HCT116 (cell line): ENCODE measurements around the gene SEBOX. TPM values are rescaled to one million over a fixed set of nuclear protein-coding genes. Genes with fewer than 3 reads are reported as not detected.

Experiments
- ATAC-seq: fragments of 200-7000 bp; cut with Tn5 transposase; 2 replicates; pipeline ENCODE4 v1.9.1; 2020; ENCODE audit warnings: mild to moderate bottlenecking, moderate library complexity
- BruUV-seq: library from RNA; stranded (reverse); fragments of 400-500 nt; replicated peaks from 2 replicates; lab custom pipeline; 2021; lab: Mats Ljungman, UMichigan
- CTCF ChIA-PET: fragments of 300-600 bp; sonication (Branson Sonifier 250); formaldehyde crosslinking; loops from one replicate; lab custom pipeline; 2021; ENCODE audit warnings: antibody characterized with exemption; lab: Charles Lee
- POLR2A ChIA-PET: fragments of 300-600, 350-600 bp; sonication (Branson Sonifier 250); formaldehyde crosslinking; loops from one replicate; lab custom pipeline; 2021; ENCODE audit warnings: antibody characterized with exemption; lab: Charles Lee
- RAD21 ChIA-PET, 2 experiments: fragments of 300-600 bp; sonication (Branson Sonifier 250); formaldehyde crosslinking; loops; one replicate each; lab custom pipeline; 2023; ENCODE audit warnings: low total read pairs in 2 of 2; ENCODE audit not compliant: uncharacterized antibody in 2 of 2, unreplicated experiment in 2 of 2, low non-redundant PET in 1 of 2; lab: Charles Lee
- DNase-seq: peaks from one replicate; pipeline ENCODE4 v3.0.0-alpha.2; 2010; ENCODE audit warnings: low read depth, low spot score
- H2AFZ ChIP-seq: fragments of 200-600 bp; shearing (Covaris generic), sonication (generic); 2 replicates; pipeline ENCODE4 v1.6.1; 2017; ENCODE audit warnings: low read depth, mixed run types, mixed read lengths, antibody characterized with exemption, low read length; ENCODE audit not compliant: poor library complexity, severe bottlenecking
- H3K27ac ChIP-seq: 2 replicates; pipeline ENCODE4 v1.5.1; 2012; ENCODE audit warnings: low read depth, low read length
- H3K27me3 ChIP-seq: fragments of 200-600 bp; sonication (generic); 2 replicates; pipeline ENCODE4 v1.6.1; 2016; ENCODE audit warnings: mixed run types, low read length, mixed read lengths; ENCODE audit not compliant: insufficient read depth
- H3K36me3 ChIP-seq, 2 experiments: fragments of 200-500 bp in 1 of 2; fragments of 200-600 bp in 1 of 2; sonication (Bioruptor generic) in 1 of 2; sonication (generic) in 1 of 2; 2 replicates each; pipeline versions ENCODE4 v1.5.1 to v1.6.1; 2014 to 2016; ENCODE audit warnings: low read length in 2 of 2, inconsistent platforms in 1 of 2, mixed read lengths in 1 of 2, mixed run types in 1 of 2; ENCODE audit not compliant: insufficient read depth in 2 of 2, control insufficient read depth in 1 of 2
- H3K4me1 ChIP-seq, 2 experiments: fragments of 200-600 bp in 1 of 2; sonication (generic) in 1 of 2; 2 replicates each; pipeline versions ENCODE4 v1.5.1 to v1.6.1; 2012 to 2017; ENCODE audit warnings: low read length in 2 of 2, inconsistent platforms in 1 of 2, mild to moderate bottlenecking in 1 of 2, mixed read lengths in 1 of 2, mixed run types in 1 of 2, moderate library complexity in 1 of 2; ENCODE audit not compliant: insufficient read depth in 2 of 2, control insufficient read depth in 1 of 2
- H3K4me2 ChIP-seq: fragments of 200-600 bp; sonication (generic); 2 replicates; pipeline ENCODE4 v1.6.1; 2017; ENCODE audit warnings: mixed run types, low read length, mixed read lengths
- H3K4me3 ChIP-seq, 2 experiments: fragments of 200-600 bp in 1 of 2; sonication (generic) in 1 of 2; replicated peaks in 1 of 2; 2 replicates each; pipeline ENCODE4 v1.5.1; 2011 to 2016; ENCODE audit warnings: low read length in 2 of 2, control low read depth in 1 of 2, low read depth in 1 of 2, mild to moderate bottlenecking in 1 of 2, mixed read lengths in 1 of 2, mixed run types in 1 of 2
- H3K79me2 ChIP-seq: fragments of 200-600 bp; sonication (generic); 2 replicates; pipeline ENCODE4 v1.6.1; 2017; ENCODE audit warnings: mild to moderate bottlenecking, mixed run types, low read length, moderate library complexity, mixed read lengths; ENCODE audit not compliant: insufficient read depth
- H3K9ac ChIP-seq: fragments of 200-600 bp; sonication (generic); 2 replicates; pipeline ENCODE4 v1.6.1; 2016; ENCODE audit warnings: low read length, mixed read lengths
- H3K9me2 ChIP-seq: fragments of 200-600 bp; sonication (generic), shearing (Covaris generic); 2 replicates; pipeline ENCODE4 v1.6.1; 2017; ENCODE audit warnings: mixed run types, mild to moderate bottlenecking, moderate library complexity; ENCODE audit not compliant: insufficient read depth
- H3K9me3 ChIP-seq, 2 experiments: fragments of 200-500 bp in 1 of 2; fragments of 200-600 bp in 1 of 2; sonication (Bioruptor generic) in 1 of 2; sonication (generic) in 1 of 2; 2 replicates each; pipeline ENCODE4 v1.6.1; 2014 to 2017; ENCODE audit warnings: low read length in 2 of 2, mixed read lengths in 2 of 2, inconsistent platforms in 1 of 2, low read depth in 1 of 2, mild to moderate bottlenecking in 1 of 2, mixed run types in 1 of 2, moderate library complexity in 1 of 2; ENCODE audit not compliant: control insufficient read depth in 1 of 2, insufficient read depth in 1 of 2
- H4K20me1 ChIP-seq: fragments of 200-600 bp; sonication (generic), shearing (Covaris generic); 2 replicates; pipeline ENCODE4 v1.6.1; 2017; ENCODE audit warnings: mixed run types, mild to moderate bottlenecking, moderate library complexity; ENCODE audit not compliant: insufficient read depth
- EZH2phosphoT487 ChIP-seq: fragments of 200-600 bp; IDR thresholded peaks from 2 replicates; pipeline ENCODE4 v1.6.1; 2018; ENCODE audit warnings: antibody characterized with exemption, borderline replicate concordance
- SP1 ChIP-seq: IDR thresholded peaks from 2 replicates; pipeline ENCODE4 v1.6.1; 2012; ENCODE audit warnings: low read depth
- ZBTB33 ChIP-seq: IDR thresholded peaks from 2 replicates; pipeline ENCODE4 v1.6.1; 2011; ENCODE audit warnings: mild to moderate bottlenecking, low read length, moderate library complexity; ENCODE audit not compliant: insufficient replicate concordance; ENCODE audit errors: extremely low read depth
- intact Hi-C: fragments of 100-400 bp; cut with micrococcal nuclease; formaldehyde crosslinking; loops from 2 replicates; pipeline ENCODE4 v1.10.0; 2022
- total RNA-seq: library from RNA; stranded (reverse); gene quantifications from one replicate; pipeline ENCODE4 v1.2.1, GENCODE V29; 2021; ENCODE audit not compliant: unreplicated experiment
- TF ChIP-seq, protein P1 (sequence below), 3 experiments: fragments of 200-600 bp in 1 of 3; sonication (generic) in 1 of 3; IDR thresholded peaks in 2 of 3; conservative IDR thresholded peaks in 1 of 3; 2 replicates each; pipeline ENCODE4 v1.5.1; 2012 to 2017; ENCODE audit warnings: low read depth in 2 of 3, low read length in 2 of 3, antibody characterized with exemption in 1 of 3, borderline replicate concordance in 1 of 3, control low read depth in 1 of 3, mild to moderate bottlenecking in 1 of 3, mixed read lengths in 1 of 3, mixed run types in 1 of 3, moderate library complexity in 1 of 3; ENCODE audit not compliant: insufficient read depth in 1 of 3

Gene SEBOX
- total RNA-seq, 1 experiment from 2014 or later = not detected

DNA sequence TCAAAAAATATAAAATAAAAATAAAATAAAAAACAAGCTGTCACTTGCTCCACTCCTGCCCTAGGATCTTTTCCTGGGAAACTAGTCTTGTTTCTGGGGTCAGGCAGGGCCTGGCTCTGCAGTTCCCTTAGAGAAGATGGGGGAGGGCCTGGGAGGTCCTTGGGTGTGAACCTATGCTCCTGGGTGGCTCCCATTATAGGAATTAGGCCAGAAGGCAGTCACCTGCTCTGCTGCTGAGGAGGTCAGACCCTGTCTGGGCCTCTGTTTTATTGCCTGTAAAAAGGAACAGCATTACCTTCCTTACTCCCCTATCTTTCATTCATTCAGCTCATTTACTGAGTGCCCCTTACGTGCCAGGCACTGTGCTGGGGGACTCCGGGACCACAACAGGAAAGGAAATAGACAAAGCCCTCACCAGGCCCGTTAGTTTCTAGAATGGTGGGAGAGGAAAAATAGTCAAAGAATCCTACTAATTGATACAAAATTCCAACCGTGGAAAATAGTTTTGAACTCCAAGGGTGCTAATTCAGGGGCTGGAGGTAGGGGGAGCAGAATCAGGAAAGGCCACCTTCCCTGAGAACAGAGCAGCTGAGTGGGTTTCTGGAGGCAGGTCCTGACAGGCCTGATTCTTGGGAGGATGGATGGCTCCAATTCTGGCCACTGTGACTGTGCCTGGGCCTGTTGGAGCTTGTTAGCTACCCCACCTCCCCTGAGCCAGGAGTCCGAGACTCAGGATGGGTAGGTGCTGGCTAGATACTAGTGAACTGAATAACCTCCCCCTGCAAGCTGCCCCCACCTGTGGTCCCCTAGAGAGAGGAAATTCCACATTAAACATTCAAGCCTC is 42.4 kb upstream of the SEBOX start:
- intact Hi-C loops = no loop called here

More for the DNA sequence above, 42.4 kb upstream of the SEBOX start:
- Histone ChIP-seq H3K4me3 (no peak overlapping the region), H3K4me2 (0 out of 2 replicates have a peak overlapping the region, but pooled peaks have one; percentile 7), H4K20me1 (no peaks in the 10 kb centered on the region), H2AFZ (no peak overlapping the region), H3K36me3 (peaks cover 10 to 11% of the 10 kb centered on the region in 2 experiments; a peak in 2 of 4 replicates), H3K27me3 (no peaks in the 10 kb centered on the region), H3K4me1 (peaks cover 4 to 26% of the 10 kb centered on the region in 2 experiments; a peak in 3 of 4 replicates), H3K9me2 (no peaks in the 10 kb centered on the region), H3K79me2 (peaks cover 12% of the 10 kb centered on the region; the same call in 1 of the 2 replicates), H3K27ac (no peak overlapping the region), H3K9ac (no peak overlapping the region), H3K9me3 (no peaks in the 10 kb centered on the region)
- TF ChIP-seq ZBTB33 = no peak
- TF ChIP-seq SP1 = no peak
- TF ChIP-seq EZH2phosphoT487 = no peak
- TF ChIP-seq, protein P1, sequence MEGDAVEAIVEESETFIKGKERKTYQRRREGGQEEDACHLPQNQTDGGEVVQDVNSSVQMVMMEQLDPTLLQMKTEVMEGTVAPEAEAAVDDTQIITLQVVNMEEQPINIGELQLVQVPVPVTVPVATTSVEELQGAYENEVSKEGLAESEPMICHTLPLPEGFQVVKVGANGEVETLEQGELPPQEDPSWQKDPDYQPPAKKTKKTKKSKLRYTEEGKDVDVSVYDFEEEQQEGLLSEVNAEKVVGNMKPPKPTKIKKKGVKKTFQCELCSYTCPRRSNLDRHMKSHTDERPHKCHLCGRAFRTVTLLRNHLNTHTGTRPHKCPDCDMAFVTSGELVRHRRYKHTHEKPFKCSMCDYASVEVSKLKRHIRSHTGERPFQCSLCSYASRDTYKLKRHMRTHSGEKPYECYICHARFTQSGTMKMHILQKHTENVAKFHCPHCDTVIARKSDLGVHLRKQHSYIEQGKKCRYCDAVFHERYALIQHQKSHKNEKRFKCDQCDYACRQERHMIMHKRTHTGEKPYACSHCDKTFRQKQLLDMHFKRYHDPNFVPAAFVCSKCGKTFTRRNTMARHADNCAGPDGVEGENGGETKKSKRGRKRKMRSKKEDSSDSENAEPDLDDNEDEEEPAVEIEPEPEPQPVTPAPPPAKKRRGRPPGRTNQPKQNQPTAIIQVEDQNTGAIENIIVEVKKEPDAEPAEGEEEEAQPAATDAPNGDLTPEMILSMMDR (IDR thresholded peaks at IDR 0.05 in 2 of 3, conservative IDR thresholded peaks at IDR 0.05 in 1 of 3; ENCODE audit: borderline replicate concordance in 1 of 3, insufficient read depth in 1 of 3, low read depth in 2 of 3, low read length in 2 of 3) = peak in 1 of 3 experiments; percentile 16; a peak in 1 of 6 replicates
- BruUV-seq = no TSS peak
- no peak for ATAC-seq
- CTCF ChIA-PET = interaction anchor here (3.2 kb wide), 1 partner anchor 10 kb away, joined by 20 read pairs; no protein-coding TSS in a partner anchor
- RAD21 ChIA-PET = no interaction called here
- POLR2A ChIA-PET = interaction anchor here (1.8 kb wide), 1 partner anchor 9 kb away, joined by 4 read pairs; no protein-coding TSS in a partner anchor
- DNase-seq = no peak
